22Rv1 (cell line): ENCODE data around the gene FMO2.

Experiments used
- H3K27ac ChIP-seq: fragments of 450-650 bp; 2 replicates; pipeline ENCODE4 v1.5.1; 2017
- ZFX ChIP-seq: fragments of 450-650 bp; IDR thresholded peaks from 2 replicates; pipeline ENCODE4 v1.6.1; 2017; ENCODE audit warnings: antibody characterized with exemption, borderline replicate concordance
- TF ChIP-seq, protein P1 (sequence below): fragments of 450-650 bp; IDR thresholded peaks from 2 replicates; pipeline ENCODE4 v1.5.1; 2017; ENCODE audit warnings: mild to moderate bottlenecking

FMO2 gene

DNA sequence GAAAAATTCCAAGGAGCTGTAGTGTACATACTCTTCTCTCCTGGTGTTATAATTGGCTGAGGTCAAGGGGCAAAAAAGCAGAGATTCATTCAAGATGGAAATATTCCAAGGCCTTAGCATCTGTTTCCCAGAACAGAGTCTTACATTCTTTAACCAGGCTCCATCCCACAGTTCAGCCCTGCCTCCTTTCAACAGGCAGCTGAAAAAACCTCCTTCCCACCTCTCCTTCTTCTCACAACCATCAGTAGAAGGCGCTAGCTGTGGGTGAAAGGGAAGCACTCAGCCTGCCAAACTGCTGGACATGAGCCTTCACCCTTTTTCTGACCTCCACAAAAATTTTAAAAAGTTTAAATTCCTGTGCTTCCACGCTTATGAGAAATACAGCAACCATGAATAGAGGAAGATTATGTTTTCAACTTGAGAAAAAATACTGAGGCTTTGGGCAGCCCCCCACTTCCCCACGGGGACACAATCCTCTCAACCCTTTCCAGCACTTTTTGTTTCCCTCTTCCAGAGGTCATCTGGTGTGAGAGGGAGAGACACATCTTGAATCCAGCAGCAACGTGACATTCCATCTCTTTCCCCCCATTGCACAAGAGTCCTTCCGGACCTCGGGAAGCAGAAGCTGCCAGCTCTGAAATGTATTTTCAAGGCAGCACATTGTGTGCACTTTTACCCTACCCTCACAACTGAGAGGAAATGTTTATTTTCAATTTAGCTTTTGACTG lies 43.2 kb upstream of the FMO2 start:
- TF ChIP-seq, protein P1, sequence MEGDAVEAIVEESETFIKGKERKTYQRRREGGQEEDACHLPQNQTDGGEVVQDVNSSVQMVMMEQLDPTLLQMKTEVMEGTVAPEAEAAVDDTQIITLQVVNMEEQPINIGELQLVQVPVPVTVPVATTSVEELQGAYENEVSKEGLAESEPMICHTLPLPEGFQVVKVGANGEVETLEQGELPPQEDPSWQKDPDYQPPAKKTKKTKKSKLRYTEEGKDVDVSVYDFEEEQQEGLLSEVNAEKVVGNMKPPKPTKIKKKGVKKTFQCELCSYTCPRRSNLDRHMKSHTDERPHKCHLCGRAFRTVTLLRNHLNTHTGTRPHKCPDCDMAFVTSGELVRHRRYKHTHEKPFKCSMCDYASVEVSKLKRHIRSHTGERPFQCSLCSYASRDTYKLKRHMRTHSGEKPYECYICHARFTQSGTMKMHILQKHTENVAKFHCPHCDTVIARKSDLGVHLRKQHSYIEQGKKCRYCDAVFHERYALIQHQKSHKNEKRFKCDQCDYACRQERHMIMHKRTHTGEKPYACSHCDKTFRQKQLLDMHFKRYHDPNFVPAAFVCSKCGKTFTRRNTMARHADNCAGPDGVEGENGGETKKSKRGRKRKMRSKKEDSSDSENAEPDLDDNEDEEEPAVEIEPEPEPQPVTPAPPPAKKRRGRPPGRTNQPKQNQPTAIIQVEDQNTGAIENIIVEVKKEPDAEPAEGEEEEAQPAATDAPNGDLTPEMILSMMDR, result no peak; the same call in 1 of the 2 replicates
- no peak for TF ChIP-seq ZFX
- H3K27ac ChIP-seq, result no peak overlapping the region

DNA sequence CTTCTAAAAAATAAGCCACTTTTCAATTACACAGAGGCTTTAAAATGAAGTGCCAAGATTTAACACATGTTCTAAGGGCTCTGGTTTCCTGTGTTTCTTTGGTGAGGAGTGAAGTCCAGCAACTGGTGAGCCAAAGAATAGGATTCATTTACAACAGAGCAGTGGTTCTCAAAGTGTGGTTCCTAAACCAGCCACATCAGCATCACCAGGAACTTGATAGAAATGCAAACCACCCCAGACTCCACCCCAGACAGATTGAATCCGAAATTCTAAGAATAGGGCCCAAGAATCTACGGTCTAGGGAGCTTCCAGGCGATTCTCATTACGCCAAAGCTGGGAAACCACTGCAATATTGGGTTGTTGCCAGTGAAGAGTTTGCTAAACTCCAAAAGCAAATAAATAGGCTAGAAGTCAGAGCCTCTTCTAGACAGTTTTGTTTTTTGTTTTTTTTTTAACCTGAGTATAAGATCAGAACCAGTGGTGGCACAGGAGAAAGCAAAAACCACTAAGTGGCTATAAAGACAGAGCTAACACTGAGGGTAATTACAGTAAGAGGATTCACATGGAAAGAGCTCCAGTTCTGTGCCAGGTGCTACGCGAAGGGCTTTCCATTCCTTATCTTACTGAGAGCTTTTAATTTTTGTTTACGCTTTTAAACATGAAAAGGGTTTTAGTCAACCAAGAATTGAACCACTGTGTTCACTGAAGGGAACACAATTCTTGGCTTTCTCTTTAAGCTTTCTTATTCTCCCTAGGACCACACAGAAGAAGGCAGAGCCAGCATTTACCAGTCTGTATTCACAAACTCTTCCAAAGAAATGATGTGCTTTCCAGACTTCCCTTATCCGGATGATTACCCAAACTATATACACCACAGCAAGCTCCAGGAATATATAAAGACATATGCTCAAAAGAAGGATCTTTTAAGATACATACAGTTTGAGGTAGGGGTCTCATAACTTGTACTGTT lies 42.4 kb upstream of the FMO2 start:
- no peak for TF ChIP-seq ZFX
- TF ChIP-seq, protein P1, result no peak
- no peak overlapping the region for H3K27ac ChIP-seq

DNA sequence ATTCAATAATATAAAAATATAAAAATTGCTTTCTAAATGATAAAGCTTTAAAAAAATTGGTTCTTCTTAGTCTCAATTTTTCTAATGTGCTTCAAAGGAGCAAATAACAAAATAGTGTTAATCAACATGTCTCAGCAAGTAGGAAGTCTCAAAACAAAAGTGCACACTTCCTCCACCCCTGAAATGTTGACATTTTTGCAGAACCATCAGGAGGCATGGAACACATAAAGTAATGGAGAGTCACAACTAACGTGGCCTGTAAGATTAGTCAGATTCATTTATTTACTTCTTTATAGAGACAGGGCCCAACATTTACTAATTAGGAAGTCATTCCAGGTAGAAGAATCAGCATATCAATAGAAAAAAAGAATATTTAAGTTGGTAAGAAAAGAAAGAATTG lies 34.9 kb upstream of the FMO2 start:
- H3K27ac ChIP-seq, result no peak overlapping the region
- TF ChIP-seq, protein P1, result no peak
- no peak for TF ChIP-seq ZFX

DNA sequence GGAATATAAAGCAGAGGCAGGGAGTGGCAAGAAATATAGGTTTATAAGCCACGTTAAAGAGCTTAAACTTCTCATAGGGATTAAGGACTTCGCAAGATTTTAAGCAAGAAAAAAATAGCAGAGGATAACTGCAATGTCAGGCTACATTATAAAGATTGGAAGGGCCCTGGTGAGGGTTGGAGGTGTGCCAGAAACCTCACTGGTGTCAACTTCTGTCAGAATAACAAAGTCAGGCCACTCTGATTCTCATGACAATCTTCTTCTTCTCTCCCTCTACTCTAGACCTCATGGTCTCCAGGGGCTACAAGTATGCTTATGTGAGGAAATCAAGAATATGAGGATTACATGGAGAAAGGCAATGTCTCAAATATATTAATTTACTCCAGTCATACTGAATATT lies 32.6 kb upstream of the FMO2 start:
- TF ChIP-seq, protein P1, result no peak
- TF ChIP-seq ZFX, result no peak
- H3K27ac ChIP-seq, result no peak overlapping the region

DNA sequence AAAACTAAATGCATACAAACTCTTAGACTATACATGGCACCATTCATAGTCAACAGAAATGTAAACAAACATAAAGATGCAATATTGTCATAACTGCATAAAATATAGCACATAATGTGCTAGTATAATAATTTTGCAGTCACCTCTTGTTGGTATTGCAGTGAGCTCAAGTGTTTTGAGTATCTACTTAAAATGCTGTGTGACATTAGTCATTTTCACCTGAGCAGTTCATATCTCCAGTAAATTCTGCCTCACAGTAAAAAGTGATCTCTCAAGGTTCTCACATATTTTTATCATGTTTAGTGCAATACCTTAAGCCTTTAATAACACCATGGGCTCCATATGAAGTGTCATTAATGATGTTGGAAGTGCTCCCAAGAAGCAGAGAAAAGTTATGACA lies 29.6 kb upstream of the FMO2 start:
- no peak for TF ChIP-seq ZFX
- TF ChIP-seq, protein P1, result no peak

DNA sequence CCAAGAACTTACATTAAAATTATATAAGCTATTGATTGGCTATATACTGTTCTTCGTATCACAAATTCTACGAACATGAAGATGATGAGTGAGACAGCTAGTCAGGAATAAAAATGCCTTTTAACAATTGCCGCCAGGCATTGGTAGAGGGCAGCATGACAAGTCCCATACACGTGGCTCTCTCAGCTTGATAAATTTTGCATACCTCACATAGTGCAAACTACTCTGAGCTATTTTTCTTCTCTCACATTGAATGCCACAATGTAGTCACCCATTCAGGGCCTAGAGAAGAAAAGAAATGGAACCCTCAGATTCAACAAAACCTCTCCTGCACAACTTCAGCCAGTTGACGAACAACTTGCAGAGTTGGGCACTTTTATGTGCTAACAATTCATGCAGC lies 27.0 kb upstream of the FMO2 start:
- H3K27ac ChIP-seq, result no peak overlapping the region
- TF ChIP-seq ZFX, result no peak
- TF ChIP-seq, protein P1, result no peak

More for the DNA sequence above, 29.6 kb upstream of the FMO2 start:
- no peak overlapping the region for H3K27ac ChIP-seq
